ENCODE measurements around the gene GALNT2. TPM values are rescaled to one million over a fixed set of nuclear protein-coding genes. Genes with fewer than 3 reads are reported as not detected.

Gene GALNT2
- total and polyA plus RNA-seq, 2 donors (not counting 1 experiment from before 2014, with no cell fraction given), result 19.0 to 184 TPM

DNA sequence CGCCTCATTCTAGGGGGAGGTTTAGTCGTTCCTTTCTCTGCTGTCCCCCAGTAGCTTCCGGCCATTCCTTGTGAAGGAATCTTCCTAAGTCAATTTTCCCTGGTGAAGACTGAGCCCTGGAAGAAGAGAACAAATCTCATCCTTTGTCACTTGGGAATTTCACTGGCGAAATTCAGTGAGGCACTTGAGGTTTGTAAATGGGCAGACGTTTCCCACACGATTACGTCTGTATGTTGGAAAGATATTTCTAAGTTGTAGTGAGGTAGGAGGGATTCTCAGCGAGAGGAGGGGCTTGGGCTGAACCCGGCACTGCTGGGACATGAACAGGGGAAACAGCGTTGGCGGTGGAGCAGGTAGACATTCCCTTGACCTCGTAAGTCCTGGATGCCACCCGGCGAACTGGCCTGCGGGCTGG is 47.2 kb downstream of the GALNT2 start:
- WGBS (ENCODE audit: insufficient coverage), result 97% methylated on average over 15 of the region's 15 CpGs
- Histone ChIP-seq H2AFZ (ENCODE audit: insufficient read depth, low read depth, low read length, poor library complexity, severe bottlenecking) (no peak overlapping the region), H3K79me2 (ENCODE audit: control insufficient read depth, insufficient read depth, low read length) (peaks cover 93% of the 10 kb centered on the region), H3K9me3 (ENCODE audit: control extremely low read depth in 1 of 3, control insufficient read depth in 2 of 3, insufficient read depth in 1 of 3, low read length in 2 of 3) (peaks cover 0 to 3% (median 0%) of the 10 kb centered on the region in 3 donors), H4K20me1 (ENCODE audit: control insufficient read depth, insufficient read depth, low read length, poor library complexity, severe bottlenecking) (peaks cover 24% of the 10 kb centered on the region), H3K9ac (ENCODE audit: low read length) (no peak overlapping the region), H3K27ac (ENCODE audit: low read length in 2 of 2) (no peak overlapping the region), H3K4me3 (ENCODE audit: control extremely low read depth in 1 of 5, extremely low read depth in 1 of 5, insufficient read depth in 1 of 5, low read depth in 2 of 5, low read length in 4 of 5) (no peak overlapping the region), H3K4me2 (replicated peaks; ENCODE audit: low read depth, low read length, poor library complexity, severe bottlenecking) (no peak overlapping the region), H3K36me3 (replicated peaks in 1 of 2; ENCODE audit: control extremely low read depth in 1 of 2, control insufficient read depth in 1 of 2, extremely low read depth in 1 of 2, insufficient read depth in 2 of 2, low read length in 1 of 2) (peaks cover 0 to 21% of the 10 kb centered on the region in 2 experiments), H3K4me1 (ENCODE audit: control insufficient read depth in 2 of 2, insufficient read depth in 2 of 2, low read length in 2 of 2) (peaks cover 46 to 60% of the 10 kb centered on the region in 2 donors), H3K27me3 (replicated peaks in 1 of 4; ENCODE audit: control extremely low read depth in 1 of 4, control insufficient read depth in 3 of 4, insufficient read depth in 4 of 4, low read length in 3 of 4) (no peaks in the 10 kb centered on the region)
- DNase-seq (no peak), ATAC-seq (ENCODE audit: low read depth) (no peak)
- H3K4me3 Mint-ChIP-seq, result no peak overlapping the region
- H3K27ac Mint-ChIP-seq, result no peak overlapping the region
- H3K27me3 Mint-ChIP-seq, result no peaks in the 10 kb centered on the region
- POLR2A ChIA-PET, result interaction anchor here (1.0 kb wide), 1 partner anchor 453 kb away, joined by 3 read pairs; no protein-coding TSS in a partner anchor
- no peak for TF ChIP-seq EZH2 (IDR thresholded peaks at IDR 0.05; ENCODE audit: borderline replicate concordance, insufficient read depth, low read depth, low read length, poor library complexity, severe bottlenecking)
- TF ChIP-seq, protein P1, sequence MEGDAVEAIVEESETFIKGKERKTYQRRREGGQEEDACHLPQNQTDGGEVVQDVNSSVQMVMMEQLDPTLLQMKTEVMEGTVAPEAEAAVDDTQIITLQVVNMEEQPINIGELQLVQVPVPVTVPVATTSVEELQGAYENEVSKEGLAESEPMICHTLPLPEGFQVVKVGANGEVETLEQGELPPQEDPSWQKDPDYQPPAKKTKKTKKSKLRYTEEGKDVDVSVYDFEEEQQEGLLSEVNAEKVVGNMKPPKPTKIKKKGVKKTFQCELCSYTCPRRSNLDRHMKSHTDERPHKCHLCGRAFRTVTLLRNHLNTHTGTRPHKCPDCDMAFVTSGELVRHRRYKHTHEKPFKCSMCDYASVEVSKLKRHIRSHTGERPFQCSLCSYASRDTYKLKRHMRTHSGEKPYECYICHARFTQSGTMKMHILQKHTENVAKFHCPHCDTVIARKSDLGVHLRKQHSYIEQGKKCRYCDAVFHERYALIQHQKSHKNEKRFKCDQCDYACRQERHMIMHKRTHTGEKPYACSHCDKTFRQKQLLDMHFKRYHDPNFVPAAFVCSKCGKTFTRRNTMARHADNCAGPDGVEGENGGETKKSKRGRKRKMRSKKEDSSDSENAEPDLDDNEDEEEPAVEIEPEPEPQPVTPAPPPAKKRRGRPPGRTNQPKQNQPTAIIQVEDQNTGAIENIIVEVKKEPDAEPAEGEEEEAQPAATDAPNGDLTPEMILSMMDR (IDR thresholded peaks at IDR 0.05), result no peak
- CTCF ChIA-PET, result interaction anchor here (1.0 kb wide), 1 partner anchor 9 kb away, joined by 8 read pairs; no protein-coding TSS in a partner anchor
- H3K9me3 Mint-ChIP-seq (ENCODE audit: insufficient read depth), result no peaks in the 10 kb centered on the region
- H3K4me1 Mint-ChIP-seq, result peaks cover 83% of the 10 kb centered on the region
- intact Hi-C loops (cut with micrococcal nuclease), result loop anchor here (5.0 kb wide), 2 partner anchors 33 to 98 kb away; no protein-coding TSS in a partner anchor

- H3K4me3 Mint-ChIP-seq, result peak overlapping the region; percentile 73
- no peaks in the 10 kb centered on the region for H3K9me3 Mint-ChIP-seq (ENCODE audit: insufficient read depth)
- ChIA-PET POLR2A (interaction anchor here (1.0 kb wide), 1 partner anchor 28 kb away, joined by 4 read pairs; no protein-coding TSS in a partner anchor), CTCF (interaction anchor here (1.0 kb wide), 1 partner anchor 35 kb away, joined by 4 read pairs; no protein-coding TSS in a partner anchor)
- ATAC-seq (ENCODE audit: low read depth), result peak; percentile 66
- Histone ChIP-seq H2AFZ (ENCODE audit: insufficient read depth, low read depth, low read length, poor library complexity, severe bottlenecking) (no peak overlapping the region), H3K79me2 (ENCODE audit: control insufficient read depth, insufficient read depth, low read length) (peaks cover 81% of the 10 kb centered on the region), H3K4me3 (ENCODE audit: control extremely low read depth in 1 of 5, extremely low read depth in 1 of 5, insufficient read depth in 1 of 5, low read depth in 2 of 5, low read length in 4 of 5) (no peak overlapping the region), H3K36me3 (replicated peaks in 1 of 2; ENCODE audit: control extremely low read depth in 1 of 2, control insufficient read depth in 1 of 2, extremely low read depth in 1 of 2, insufficient read depth in 2 of 2, low read length in 1 of 2) (peaks cover 0 to 21% of the 10 kb centered on the region in 2 experiments), H3K4me1 (ENCODE audit: control insufficient read depth in 2 of 2, insufficient read depth in 2 of 2, low read length in 2 of 2) (peaks cover 28 to 51% of the 10 kb centered on the region in 2 donors), H3K27ac (ENCODE audit: low read length in 2 of 2) (no peak overlapping the region), H4K20me1 (ENCODE audit: control insufficient read depth, insufficient read depth, low read length, poor library complexity, severe bottlenecking) (peaks cover 10% of the 10 kb centered on the region), H3K9ac (ENCODE audit: low read length) (no peak overlapping the region), H3K9me3 (ENCODE audit: control extremely low read depth in 1 of 3, control insufficient read depth in 2 of 3, insufficient read depth in 1 of 3, low read length in 2 of 3) (no peaks in the 10 kb centered on the region), H3K27me3 (replicated peaks in 1 of 4; ENCODE audit: control extremely low read depth in 1 of 4, control insufficient read depth in 3 of 4, insufficient read depth in 4 of 4, low read length in 3 of 4) (no peaks in the 10 kb centered on the region), H3K4me2 (replicated peaks; ENCODE audit: low read depth, low read length, poor library complexity, severe bottlenecking) (peak overlapping the region; percentile 29)
- DNase-seq, result peak; percentile 49
- H3K4me1 Mint-ChIP-seq, result peaks cover 81% of the 10 kb centered on the region
- peak overlapping the region; percentile 79 for H3K27ac Mint-ChIP-seq
- WGBS (ENCODE audit: insufficient coverage), result 34% methylated on average over 5 of the region's 6 CpGs
- TF ChIP-seq, protein P1 (IDR thresholded peaks at IDR 0.05), result no peak
- no peak for TF ChIP-seq EZH2 (IDR thresholded peaks at IDR 0.05; ENCODE audit: borderline replicate concordance, insufficient read depth, low read depth, low read length, poor library complexity, severe bottlenecking)
- intact Hi-C loops (cut with micrococcal nuclease), result no loop called here
- H3K27me3 Mint-ChIP-seq, result no peaks in the 10 kb centered on the region
Observed at GRCh38 chr1:230117694-230118093, 50.7 kb downstream of the GALNT2 start.
